HPDE6-E6E7 (cell line): ENCODE data around the gene FASN.

Source experiments
- DNase-seq: peaks from one replicate; pipeline ENCODE4 v3.0.0; 2011; ENCODE audit warnings: missing footprints; ENCODE audit errors: extremely low spot score

FASN gene

DNA sequence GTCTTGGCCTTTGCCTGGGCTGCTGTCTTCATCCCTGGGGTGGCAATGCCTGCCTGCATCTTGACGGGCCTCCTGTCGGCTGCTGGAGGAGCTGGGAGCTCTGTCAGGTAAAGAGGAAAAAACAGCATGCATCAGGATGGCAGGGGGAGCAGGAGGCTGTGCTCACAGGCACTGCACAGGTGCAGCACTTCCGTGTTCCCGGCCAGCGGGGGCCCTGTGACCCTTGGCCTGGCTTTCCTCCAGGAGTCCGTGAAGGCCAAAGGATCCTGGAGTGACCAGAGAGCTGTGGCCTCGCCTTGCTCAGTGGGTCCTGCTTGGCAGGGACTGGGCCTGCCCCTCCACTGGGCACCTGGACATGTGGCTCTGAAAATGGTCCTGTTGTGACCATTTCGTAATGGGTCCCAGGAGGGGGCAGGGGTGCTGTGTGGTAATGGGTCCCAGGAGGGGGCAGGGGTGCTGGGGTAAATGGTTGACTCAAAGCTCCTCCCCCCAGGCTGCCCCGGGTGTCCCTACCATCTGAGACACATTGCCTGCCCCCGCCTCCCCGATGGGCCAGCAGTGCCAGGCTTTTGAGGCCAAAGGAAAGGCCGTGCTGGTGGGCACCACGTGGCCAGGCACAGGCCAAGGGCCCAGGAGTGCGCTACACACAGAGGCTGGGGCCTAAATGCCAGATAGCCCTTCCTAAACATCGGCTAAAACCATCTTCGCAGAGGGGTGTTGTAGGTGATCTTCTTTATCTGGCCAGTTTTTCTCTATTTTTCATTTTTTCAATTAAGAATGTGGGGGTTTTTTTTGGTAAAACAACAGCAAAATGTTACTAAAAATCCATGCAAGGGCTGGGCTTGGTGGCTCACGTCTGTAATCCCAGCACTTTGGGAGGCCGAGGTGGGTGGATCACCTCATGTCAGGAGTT lies 4.0 kb upstream of the FASN start:
- DNase-seq, result no peak

DNA sequence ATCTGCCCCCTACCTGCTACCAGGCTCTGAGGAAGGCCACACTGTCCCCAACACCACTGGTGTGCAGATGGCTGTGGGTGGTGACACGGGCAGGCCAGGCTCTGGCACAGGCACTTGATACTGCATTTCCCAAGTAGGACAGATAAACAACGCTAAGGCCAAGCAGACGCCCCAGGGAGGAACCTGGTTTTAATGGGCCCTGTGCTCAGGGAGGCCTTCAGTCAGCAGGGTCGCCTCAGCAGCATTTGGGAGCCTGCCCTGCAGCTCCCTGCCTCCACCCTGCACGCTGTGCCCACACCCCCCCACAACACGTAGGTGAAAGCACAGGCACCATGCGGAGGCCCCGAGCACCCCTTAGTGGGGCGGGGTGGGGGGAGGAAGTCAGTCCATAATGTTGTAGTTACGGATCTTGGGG lies 3.3 kb upstream of the FASN start:
- DNase-seq, result no peak

DNA sequence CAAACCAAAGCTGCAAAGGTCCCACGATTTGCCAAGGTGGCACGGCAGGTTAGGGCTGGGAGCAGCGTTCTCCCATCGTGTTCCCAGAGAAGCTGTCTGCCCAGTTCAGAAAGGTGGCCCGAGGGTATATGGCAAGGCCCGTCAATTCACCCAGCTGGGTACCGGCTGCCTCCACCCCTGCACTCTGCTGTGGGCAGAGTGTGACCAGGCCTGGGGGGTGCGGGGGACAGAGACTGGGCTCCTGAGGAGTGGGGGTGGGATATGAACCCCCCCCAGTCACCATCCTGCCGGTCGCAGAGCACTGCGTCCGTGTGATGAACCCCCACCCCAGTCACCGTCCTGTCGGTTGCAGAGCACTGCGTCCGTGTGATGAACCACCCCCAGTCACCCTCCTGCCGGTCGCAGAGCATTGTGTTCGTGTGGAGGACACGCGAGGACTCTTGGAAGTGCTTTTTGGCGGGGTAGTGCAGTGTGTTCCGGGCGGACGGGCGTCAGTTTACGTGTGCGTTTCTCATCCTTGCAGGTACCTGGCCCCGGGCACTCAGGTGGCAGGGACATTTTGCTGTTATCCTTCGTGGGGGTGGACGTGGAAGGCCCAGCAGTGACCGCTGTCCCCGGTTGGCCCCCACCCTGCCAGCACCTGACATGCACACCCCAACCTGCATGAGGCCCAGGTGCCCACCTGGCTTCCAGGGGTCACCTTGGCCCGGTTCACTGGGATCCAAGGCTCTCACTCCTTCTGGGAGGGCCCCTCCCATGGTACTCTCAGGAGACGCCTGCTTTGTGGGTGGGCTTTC lies 2.7 kb upstream of the FASN start:
- DNase-seq, result no peak

DNA sequence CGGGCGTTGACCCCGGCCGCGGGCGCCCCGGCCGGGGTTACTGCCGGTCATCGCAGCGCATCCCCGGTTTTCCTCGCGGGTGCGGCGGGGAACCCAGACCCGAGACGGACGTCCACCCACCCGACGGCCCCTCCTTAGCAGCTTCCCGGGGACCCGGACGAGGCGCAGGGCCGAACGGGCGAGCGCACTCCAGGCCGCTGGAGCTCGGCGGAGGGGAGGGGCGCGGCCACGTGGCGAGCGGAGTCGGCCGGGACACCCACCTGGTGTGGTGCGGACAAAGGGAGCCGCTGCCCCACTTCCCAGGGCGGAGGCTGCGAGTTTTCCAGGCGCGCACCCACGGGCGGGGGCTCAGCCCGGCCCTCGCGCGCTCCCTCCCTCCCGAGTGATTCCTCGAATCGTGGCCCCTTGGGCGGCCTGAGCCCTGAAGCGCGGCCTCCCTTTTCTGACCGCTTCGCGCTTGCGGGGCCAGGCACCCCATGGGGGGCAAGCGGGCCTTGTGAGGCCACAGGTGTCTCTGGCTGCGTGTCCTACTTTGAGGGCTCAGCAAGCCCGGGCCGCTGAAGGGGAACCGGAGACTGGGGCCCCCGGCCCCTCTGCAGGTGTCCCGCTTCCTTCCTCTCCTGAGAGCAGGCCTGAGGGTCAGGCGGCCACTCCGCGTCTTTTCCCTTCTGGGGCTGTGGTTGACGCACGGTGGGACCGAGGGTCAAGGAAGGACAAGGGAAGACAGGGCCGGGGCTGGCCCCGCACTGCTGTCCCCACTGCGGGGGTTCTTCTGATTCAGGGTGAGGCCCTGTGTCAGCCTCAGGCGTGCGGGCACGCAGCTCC lies 1.1 kb upstream of the FASN start:
- DNase-seq, result no peak

DNA sequence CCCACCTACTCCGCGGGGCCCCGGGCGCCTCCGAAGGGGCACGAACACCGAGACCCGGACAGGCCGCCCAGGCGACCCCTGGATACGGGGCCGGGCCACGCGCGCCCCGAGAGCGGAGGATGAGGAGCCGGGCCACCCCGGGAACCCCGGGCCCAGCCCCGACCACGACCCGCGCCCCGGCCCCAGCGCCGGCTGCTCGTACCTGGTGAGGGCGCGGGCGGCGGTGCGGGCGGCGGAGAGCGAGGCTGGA lies 192 bp downstream of the FASN start:
- DNase-seq, result no peak

DNA sequence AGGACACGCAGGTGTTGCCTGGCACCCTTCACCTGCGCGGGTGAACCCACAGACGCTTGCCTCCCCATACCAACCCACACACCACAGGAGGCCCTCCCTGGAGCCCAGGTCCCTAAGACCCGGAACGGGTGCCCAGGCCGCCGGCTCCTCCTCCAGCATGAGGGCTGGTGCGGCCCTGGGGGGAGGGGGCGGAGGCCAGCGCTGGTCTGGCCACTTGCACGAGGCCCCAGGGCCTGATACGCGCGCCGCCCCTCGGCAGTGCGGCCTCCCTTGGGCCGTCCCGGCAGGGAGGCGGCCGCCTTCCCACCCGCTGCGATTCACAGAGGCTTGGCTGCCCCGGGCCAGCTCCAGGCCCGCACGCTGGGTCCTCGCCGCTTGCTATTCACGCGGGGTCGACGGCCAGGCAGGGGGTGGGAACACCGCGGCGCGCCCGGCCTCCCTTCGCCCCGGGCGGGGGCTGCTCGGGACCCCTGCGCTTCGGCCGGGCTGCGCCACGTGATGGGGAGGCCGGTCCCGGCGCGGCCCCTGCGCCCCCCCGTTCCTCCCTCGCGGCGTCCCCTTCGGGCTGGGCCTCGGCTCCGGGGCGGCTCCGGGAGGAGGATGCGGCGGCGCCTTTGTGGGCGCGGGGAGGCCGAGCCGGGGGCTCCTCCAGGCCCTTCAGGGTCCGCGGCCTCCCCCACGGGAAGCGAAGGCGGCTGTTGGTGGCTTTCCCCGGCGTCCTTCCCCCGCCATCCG lies 685 bp downstream of the FASN start:
- no peak for DNase-seq

DNA sequence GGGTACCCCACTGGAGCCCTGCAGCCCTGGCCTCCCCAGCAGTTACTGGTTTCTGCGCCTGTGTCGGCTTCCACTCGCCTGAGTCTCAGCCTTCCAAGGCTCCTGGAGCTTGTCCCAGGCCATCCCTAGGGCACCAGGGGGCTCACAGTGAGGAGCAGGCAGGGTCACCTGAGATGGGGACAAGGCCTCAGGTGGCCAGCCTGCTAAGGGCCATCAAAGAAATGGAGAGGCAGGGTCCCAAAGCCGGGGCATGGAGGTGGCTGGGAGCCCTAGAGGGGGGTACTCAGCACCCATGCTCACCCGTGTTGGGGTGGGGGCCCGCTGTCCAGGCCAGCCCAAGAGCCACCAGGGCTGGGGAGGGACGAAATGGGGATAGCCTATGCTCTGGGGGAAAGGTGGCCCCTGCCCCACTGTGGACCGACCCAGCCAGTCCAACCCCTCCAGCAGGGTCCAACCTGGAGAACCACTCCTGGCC lies 1.3 kb downstream of the FASN start:
- DNase-seq, result no peak

DNA sequence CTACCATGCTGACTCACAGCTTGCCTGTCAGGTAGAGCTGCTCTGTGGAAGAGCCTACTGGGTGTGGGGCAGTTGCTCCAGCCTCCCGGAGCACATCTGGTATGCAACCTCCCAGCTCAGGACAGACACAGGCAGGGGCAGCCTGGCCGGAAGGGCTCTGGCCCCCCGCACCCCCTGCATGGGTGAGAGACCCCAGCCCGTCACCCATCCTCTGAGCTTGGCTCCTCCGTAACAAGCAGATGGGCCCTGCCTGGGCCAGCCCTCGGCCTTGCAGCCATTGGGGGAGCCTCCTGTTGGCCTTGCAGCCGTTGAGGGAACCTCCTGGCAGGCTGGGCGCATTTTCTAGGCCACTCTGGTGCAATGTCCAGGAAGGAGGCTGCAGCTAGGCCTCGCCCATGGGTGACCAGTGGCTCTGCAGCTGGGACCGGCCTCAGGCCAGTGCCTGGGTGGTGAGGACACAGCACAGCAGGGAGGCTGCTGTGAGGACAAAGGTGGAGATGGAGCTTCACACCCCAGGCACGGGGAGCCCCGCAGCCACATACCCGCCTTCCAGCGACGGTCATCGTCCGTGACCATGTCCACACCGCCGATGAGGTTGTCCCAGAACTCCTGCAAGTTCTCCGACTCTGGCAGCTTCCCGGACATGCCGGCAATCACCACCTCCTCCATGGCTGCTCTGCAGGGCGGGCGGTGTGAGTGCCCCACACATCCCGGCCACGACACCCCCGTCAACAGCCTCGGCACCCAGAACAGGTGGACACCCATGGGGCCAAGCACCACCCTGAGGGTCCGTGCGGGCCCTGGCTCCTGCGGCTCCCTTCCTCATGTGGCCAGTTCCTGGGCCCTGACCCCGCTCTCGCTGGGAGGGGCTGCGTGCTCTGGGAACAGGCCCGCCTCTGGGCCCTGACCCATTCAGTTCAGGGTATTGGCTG lies 2.0 kb downstream of the FASN start:
- no peak for DNase-seq

DNA sequence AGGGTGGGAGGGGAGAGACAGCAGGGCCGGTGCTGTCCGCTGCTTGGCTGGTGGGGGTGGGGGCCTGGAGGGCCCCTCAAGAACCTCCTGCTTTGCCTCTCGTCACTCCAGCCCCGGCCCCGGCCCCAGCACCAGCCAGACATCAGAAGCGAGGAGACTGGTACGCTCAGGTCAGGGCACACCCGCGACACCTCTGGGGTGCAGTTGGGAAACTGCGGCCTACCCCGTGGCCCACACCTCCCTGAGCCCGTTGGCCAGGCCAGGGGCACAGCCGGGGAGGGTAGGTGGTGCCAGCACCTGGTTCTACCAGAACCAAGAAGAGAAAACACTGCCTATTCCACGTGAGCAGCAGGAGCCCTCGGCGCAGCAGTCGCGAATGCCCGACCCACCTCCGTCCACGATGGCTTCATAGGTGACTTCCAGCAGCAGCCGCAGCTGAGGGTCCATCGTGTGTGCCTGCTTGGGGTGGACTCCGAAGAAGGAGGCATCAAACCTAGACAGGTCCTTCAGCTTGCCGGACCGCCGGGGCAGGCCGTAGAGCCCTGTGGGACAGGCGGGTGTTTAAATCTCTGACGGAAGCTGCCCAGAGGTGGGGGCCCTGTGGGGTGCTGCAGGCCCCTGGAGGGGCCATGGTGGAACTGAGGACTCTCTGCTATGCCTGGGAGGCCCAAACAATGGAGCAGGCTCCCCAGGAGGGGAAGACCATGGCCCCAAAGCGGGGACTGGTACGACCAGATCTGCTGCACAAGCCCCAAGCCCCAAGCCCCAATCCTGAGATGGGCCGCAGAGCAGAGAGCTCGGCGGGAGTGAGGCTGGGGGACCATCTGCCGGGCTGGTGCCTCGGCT lies 2.9 kb downstream of the FASN start:
- no peak for DNase-seq

DNA sequence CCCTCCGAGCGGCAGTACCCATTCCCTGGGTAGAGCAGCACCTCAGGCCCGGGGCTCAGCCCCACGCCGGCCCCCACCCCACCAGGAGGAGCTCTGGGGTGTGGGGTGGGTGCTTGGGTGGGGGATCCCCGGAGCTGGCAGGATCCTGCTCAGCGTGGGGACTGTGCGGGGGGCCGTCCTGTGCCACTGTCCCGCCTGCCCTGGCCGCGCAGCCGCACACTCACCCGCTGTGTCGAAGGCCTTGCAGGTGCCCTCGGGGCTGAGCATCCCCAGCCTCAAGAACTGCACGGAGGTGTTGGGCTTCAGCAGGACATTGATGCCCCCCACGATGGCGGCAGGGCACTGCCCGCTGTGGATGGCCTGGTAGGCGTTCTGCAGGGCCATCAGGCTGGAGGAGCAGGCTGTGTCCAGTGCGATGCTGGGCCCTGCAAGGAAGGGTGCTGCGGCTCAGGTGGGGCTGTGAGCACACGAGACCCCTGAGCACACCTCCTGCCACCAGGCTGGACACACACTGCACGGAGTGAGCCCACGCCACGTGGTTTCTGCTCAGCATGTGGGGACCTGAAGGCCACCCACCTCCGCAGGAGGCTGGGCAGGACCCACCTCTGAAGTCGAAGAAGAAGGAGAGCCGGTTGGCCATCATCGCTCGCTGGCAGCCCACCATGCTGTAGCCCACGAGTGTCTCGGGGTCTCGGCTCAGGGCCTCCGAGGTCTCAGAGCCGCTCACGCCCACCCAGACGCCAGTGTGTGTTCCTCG lies 4.9 kb downstream of the FASN start:
- no peak for DNase-seq

DNA sequence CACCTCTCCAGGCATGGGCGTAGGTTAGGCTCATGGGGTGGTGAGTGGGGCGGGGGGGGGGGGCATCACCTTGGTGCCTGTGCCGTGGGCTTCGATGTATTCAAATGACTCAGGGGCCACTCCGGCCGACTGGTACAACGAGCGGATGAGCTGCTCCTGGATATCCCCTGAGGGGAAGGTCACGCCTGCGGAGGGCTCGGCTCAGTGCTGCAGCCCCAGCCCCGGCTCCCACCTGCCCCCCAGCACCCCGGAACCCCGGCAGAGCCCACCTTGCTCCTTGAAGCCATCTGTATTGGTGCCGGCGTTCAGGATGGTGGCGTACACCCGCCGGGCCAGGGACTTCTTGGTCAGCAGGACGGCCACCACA lies 5.4 kb downstream of the FASN start:
- DNase-seq, result no peak

DNA sequence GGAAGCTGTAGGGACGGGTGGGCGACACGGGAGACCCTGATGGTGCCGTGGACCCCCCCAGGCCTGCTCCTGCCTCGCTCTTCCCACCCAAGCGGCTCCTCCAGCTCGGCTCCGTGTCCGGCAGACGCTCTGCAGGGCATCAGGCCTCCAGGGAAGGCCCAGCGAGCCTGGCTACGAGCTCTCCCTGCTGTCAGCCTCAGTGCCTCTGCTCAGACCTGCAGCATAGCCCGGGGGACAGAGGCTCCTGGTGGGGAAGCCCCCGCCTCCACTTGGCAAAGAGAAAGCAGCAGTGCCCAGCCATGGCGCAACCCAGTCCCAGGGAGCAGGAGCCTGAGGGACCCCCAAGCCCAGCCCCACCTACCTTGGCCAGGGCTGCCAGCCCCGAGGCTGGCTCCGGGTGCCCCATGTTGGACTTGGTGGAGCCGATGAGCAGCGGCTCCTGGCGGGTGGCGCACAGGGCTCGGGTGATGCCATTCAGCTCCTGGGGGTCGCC lies 5.9 kb downstream of the FASN start:
- DNase-seq, result no peak

DNA sequence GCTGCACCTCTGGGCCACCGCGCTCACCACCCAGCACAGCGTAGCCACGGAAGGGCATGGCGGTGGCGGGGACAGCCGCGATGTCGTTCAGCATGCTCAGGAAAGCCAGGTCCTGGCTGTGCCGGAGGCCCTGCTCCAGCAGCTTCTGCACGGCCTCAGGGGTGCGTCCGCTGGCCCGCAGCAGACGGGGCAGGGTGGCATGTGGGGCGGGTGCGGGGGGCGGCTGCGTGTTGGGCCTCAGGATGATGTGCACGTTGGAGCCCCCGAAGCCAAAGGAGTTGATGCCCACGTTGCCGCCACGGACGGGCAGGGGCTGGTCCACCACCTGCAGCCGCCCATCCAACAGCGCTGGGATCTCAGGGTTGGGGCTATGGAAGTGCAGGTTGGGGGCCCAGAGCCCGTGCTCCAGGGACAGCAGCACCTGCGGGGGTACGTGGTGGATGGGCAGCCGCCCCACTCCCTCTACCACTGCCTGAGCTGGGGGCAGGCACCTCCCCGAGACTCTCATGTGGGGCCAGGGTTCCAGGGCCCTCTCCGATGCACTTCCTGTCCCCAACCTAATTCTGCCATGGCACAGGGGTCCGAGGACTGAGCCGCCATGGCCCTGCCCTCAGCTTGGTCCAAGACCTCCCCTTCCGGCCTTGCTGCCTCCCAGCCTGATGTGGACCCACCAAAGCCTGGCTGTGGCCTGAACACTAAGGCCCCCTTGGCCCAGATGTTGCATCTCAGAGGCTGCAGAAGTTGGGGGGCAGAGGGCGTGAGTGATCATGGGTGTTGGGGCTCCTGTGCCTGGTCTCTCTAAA lies 6.6 kb downstream of the FASN start:
- DNase-seq, result no peak

DNA sequence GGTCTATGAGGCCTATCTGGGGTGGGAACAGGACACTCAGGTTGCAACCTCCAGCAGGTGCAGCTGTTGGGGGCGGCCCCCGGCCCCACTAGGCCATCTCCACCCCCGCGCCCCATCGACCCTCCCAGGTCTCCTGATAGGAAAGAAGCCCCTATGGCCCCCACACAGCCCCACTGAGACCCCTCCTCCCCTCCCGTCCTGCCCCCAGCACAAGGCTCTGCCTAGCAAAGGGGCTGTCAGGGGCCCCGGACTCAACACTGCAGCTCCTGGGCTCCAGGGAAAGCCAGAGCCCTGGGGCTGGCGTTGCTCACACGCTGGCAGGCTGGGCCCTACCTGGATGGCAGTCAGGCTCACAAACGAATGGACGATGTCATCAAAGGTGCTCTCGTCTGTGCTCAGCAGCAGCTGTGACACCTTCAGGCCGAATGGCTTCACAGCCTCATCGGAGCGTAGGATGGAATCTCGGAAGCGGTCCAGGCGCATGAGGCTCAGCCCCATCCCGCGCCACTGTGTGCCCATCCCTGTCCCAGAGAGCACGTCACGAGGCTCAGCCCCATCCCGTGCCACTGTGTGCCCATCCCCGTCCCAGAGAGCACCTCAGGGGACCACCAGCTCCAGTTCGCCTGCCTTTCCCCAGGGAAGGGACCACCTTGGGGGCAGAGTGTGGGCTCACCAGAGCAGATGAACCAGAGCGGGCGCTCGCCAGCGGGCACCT lies 7.3 kb downstream of the FASN start:
- no peak for DNase-seq

DNA sequence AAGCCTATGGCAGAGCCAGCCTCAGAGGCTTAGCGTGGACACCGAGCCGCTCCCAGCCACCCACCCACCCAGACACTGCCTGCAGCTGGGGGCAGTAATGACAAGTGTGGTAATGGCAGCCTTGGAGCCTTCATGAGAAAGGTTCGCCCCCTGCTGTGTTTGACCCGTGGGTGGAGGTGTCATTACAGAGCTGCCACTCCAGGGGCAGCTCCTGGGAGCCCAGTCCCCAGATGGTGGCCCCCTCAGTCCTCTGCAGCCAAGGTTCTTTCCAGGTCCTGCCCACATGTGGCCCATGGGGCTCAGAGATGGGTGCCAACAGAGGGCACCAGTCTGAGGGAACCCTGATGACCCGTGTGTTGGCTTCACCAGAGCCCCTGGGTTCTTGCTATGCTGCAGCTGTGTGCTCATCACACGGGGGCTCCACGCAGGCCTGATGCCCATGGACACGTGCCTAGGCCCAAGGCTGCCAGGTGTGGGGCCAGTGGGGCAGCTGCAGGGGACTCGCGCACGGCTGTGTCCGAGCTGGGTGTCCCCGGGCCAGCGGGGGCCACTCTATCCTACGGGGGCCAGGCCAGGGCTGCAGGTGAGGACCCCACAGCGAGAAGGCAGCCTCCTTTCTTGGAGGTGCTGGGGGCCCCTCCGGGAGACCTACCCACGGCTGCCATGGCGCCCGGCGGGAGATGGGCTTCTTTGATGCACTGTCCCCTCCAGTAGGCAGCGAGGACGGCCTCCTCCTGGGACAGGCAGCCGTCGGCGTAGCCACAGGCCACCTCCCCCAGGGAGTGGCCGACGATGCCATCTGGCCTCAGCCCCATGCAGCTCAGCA lies 8.1 kb downstream of the FASN start:
- DNase-seq, result no peak
